Stimulated activated naive CD4-positive, alpha-beta T cell (primary cell): ENCODE measurements around the gene NBPF12.
"Not testable (repeated sequence)": the region's sequence is repeated elsewhere in the genome, so short reads cannot be mapped to it uniquely, and the experiment has no call there.

Source experiments
- DNase-seq, 6 experiments: peaks; one replicate each; lab custom pipeline; 2025; lab: John Stamatoyannopoulos, UW

The NBPF12 gene

GRCh38 chr1:146986450-146986849, 48.3 kb downstream of the NBPF12 start:
- DNase-seq = not testable (repeated sequence)

DNA sequence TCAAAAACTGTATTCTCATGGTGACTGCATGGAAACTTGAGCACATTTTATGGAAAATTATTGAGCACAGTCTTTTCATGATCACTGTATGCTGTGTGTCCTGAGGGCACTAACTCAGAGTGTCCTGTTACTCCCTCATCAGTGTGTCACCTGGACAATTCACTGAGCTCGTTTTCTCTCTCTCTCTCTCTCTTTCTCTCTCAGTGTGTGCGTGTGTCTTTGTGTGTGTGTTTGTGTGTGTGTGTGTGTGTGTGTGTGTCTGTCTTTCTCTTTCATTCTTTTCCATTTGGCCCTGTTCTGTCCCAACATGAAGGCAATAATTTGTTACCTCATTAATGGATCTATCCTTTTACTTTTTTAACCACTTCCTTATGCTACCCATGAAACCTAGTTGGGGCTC, 49.4 kb downstream of the NBPF12 start:
- not testable (repeated sequence) for DNase-seq

- DNase-seq = not testable (repeated sequence)
These were observed 51.3 kb downstream of the NBPF12 start for GRCh38 chr1:146989455-146989854.

- DNase-seq = not testable (repeated sequence)
These were observed 70.4 kb downstream of the NBPF12 start for GRCh38 chr1:147008495-147008894.

DNA sequence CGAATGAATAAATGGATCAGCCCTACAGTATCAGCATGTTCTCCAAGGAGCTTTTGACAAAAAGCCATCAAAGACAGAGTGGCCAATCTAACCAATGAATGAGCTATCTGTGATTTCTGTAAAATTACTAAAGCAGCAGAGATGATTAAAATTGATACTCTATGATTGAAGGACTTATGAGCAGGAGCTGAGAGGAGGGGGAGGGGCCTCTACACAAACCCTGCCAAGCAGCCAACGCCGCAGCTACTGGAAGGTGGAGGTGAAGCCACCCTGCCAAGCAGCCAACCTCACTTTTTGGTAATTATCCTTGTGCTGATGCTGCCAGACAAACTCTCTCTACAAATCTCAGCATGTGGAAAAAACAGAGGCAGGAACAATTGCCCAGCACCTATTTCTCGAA, 88.9 kb downstream of the NBPF12 start:
- DNase-seq = not testable (repeated sequence)

DNA sequence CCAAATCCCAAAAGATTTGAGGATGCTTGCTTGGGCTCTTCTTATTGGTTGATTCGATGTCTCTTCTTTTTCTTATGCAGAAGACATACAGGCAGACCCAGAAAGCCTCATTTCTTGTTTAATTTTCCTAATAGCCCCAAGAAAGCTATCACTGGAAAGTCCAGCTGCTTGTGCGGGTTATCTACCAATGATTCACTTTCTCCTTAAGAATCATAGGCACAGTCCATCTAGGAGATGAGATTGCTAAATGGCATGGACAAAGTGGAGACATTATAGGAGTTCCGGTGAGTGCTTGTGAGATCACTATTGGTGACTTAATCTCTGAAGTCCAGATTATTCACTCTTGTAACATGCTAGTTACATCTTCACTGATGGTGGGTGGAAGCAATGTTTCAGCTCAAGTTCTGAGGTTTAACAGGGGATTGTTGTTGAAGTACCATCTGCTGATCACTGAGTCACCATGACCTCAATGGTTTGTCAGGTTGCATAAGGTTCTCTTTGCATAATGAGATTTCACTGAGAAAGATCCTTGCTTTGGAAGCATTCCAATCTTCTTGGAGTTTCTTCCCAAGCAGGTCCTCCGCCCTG, 92.0 kb downstream of the NBPF12 start:
- not testable (repeated sequence) for DNase-seq

- no peak for DNase-seq
These were observed 101.8 kb downstream of the NBPF12 start for GRCh38 chr1:147039916-147040315.

DNA sequence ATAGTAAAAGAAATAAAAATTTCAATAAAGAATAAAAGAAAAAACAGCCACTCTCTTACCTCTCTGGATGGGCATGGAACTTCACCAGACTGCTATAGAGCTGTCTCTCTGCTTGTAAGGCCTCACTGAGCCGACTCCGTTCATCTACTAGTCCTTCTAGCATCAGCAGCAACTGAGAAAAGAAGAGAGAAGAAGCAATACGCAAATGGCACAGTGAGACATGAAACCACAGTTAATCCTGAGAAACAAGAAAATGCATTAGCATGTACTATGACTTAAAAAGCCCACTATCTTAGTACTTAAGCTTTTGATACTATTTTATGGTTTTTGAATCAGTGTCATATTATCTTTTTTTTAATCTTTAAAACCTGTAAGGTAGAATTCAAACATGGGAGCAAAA, 104.8 kb downstream of the NBPF12 start:
- not testable (repeated sequence) for DNase-seq

DNA sequence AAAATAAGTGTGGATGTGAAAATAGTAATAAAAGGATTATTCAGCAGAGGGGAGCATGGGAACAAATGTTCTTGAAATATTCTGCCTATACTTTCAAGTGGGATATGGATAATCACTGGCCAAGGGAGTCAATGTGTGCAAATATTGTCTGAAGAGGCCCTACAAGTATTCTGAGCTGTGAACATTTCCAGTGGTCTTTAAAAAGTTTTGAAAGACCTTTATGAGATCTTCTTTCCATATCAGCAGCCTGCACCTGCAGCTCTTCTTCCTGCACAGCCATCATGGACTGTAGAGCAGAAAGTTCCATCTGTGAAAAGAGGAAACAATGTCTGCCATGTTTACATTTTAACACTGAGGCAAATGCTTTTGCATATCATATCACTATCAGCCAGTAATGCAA, 106.4 kb downstream of the NBPF12 start:
- DNase-seq = not testable (repeated sequence)
